HG03159 (cell line): ENCODE results near the gene DENND4A.

Experiments used
- ATAC-seq: cut with Tn5 transposase; IDR thresholded peaks from one replicate; pipeline ENCODE4 v1.9.1; 2021; ENCODE audit warnings: mild to moderate bottlenecking, moderate library complexity; ENCODE audit not compliant: unreplicated experiment

DENND4A gene

GRCh38 chr15:65682404-65682911, 109.6 kb downstream of the DENND4A start:
- ATAC-seq: no peak

GRCh38 chr15:65680544-65680943, 111.5 kb downstream of the DENND4A start:
- ATAC-seq: no peak

GRCh38 chr15:65676123-65676522, 116.0 kb downstream of the DENND4A start:
- ATAC-seq: no peak

GRCh38 chr15:65675551-65675950, 116.5 kb downstream of the DENND4A start:
- ATAC-seq: no peak

GRCh38 chr15:65666257-65666656, 125.8 kb downstream of the DENND4A start:
- ATAC-seq: no peak

GRCh38 chr15:65663521-65663920, 128.6 kb downstream of the DENND4A start:
- ATAC-seq: no peak

GRCh38 chr15:65660927-65661326, 131.2 kb downstream of the DENND4A start:
- ATAC-seq: no peak

- ATAC-seq: no peak
Measured at GRCh38 chr15:65659502-65660052, 132.5 kb downstream of the DENND4A start.

- ATAC-seq: no peak
Measured at GRCh38 chr15:65655457-65655856, 136.6 kb downstream of the DENND4A start.

GRCh38 chr15:65655026-65655425, 137.1 kb downstream of the DENND4A start:
- ATAC-seq: no peak

GRCh38 chr15:65653801-65654521, 138.1 kb downstream of the DENND4A start:
- ATAC-seq: no peak

GRCh38 chr15:65653341-65653740, 138.8 kb downstream of the DENND4A start:
- ATAC-seq: no peak

GRCh38 chr15:65651831-65652749, 140.0 kb downstream of the DENND4A start:
- no peak for ATAC-seq

- no peak for ATAC-seq
Measured at GRCh38 chr15:65651042-65651322, 141.1 kb downstream of the DENND4A start.

GRCh38 chr15:65650312-65651041, 141.6 kb downstream of the DENND4A start:
- no peak for ATAC-seq

GRCh38 chr15:65646486-65646885, 145.6 kb downstream of the DENND4A start:
- no peak for ATAC-seq

- ATAC-seq: no peak
Measured at GRCh38 chr15:65645392-65645791, 146.7 kb downstream of the DENND4A start.

- no peak for ATAC-seq
Measured at GRCh38 chr15:65644282-65644681, 147.8 kb downstream of the DENND4A start.

- no peak for ATAC-seq
Measured at GRCh38 chr15:65642594-65642993, 149.5 kb downstream of the DENND4A start.

- no peak for ATAC-seq
Measured at GRCh38 chr15:65641768-65642475, 150.2 kb downstream of the DENND4A start.
